Stomach smooth muscle (tissue), 2 donors: Measurements from ENCODE around the gene LRP2.

Experiments
- H3K27ac ChIP-seq: one replicate; pipeline ENCODE4 v1.7.0; 2013; ENCODE audit warnings: mild to moderate bottlenecking, low read length, inconsistent platforms
- H3K27me3 ChIP-seq, 2 donors: one replicate each; pipeline ENCODE4 v1.7.0; 2013; ENCODE audit warnings: low read length in 2 of 2; ENCODE audit not compliant: insufficient read depth in 2 of 2, control insufficient read depth in 1 of 2
- H3K36me3 ChIP-seq, 2 donors: one replicate each; pipeline ENCODE4 v1.7.0; 2013; ENCODE audit warnings: low read length in 2 of 2; ENCODE audit not compliant: control insufficient read depth in 2 of 2, insufficient read depth in 2 of 2
- H3K4me1 ChIP-seq: one replicate; pipeline ENCODE4 v1.7.0; 2013; ENCODE audit warnings: low read length; ENCODE audit not compliant: control insufficient read depth, insufficient read depth
- H3K4me3 ChIP-seq, 2 donors: one replicate each; pipeline ENCODE4 v1.7.0; 2013; ENCODE audit warnings: low read length in 2 of 2
- H3K9ac ChIP-seq, 2 donors: one replicate each; pipeline ENCODE4 v1.7.0; 2013; ENCODE audit warnings: low read length in 2 of 2, mild to moderate bottlenecking in 1 of 2
- H3K9me3 ChIP-seq, 2 donors: one replicate each; pipeline ENCODE4 v1.7.0; 2013; ENCODE audit warnings: low read length in 2 of 2; ENCODE audit not compliant: control insufficient read depth in 2 of 2
- donor health status: healthy.
- donor health status: Pancreatic carcinoma.

Gene LRP2

GRCh38 chr2:169300636-169301530, 61.5 kb downstream of the LRP2 start:
- Histone ChIP-seq H3K36me3 (no peaks in the 10 kb centered on the region), H3K4me1 (no peaks in the 10 kb centered on the region), H3K27ac (no peak overlapping the region), H3K4me3 (no peak overlapping the region), H3K9ac (no peak overlapping the region), H3K27me3 (no peaks in the 10 kb centered on the region), H3K9me3 (no peaks in the 10 kb centered on the region)

- no peaks in the 10 kb centered on the region for H3K27me3 ChIP-seq
- no peak overlapping the region for H3K27ac ChIP-seq
- no peaks in the 10 kb centered on the region for H3K36me3 ChIP-seq
These were observed 64.3 kb downstream of the LRP2 start for GRCh38 chr2:169298007-169298406.

GRCh38 chr2:169294001-169294675, 68.2 kb downstream of the LRP2 start:
- H3K9me3 ChIP-seq: no peaks in the 10 kb centered on the region
- H3K9ac ChIP-seq: no peak overlapping the region
- H3K4me3 ChIP-seq: no peak overlapping the region
- no peaks in the 10 kb centered on the region for H3K36me3 ChIP-seq
- no peaks in the 10 kb centered on the region for H3K4me1 ChIP-seq
- H3K27me3 ChIP-seq: no peaks in the 10 kb centered on the region
- no peak overlapping the region for H3K27ac ChIP-seq

More at GRCh38 chr2:169298007-169298406, 64.3 kb downstream of the LRP2 start:
- H3K9me3 ChIP-seq: no peaks in the 10 kb centered on the region
- no peak overlapping the region for H3K9ac ChIP-seq
- H3K4me3 ChIP-seq: no peak overlapping the region
- H3K4me1 ChIP-seq: no peaks in the 10 kb centered on the region

- no peaks in the 10 kb centered on the region for H3K27me3 ChIP-seq
- no peak overlapping the region for H3K9ac ChIP-seq
- no peaks in the 10 kb centered on the region for H3K4me1 ChIP-seq
- no peak overlapping the region for H3K4me3 ChIP-seq
- H3K9me3 ChIP-seq: no peaks in the 10 kb centered on the region
- H3K36me3 ChIP-seq: no peaks in the 10 kb centered on the region
- no peak overlapping the region for H3K27ac ChIP-seq
These were observed 70.8 kb downstream of the LRP2 start for GRCh38 chr2:169291517-169291916.

- Histone ChIP-seq H3K27me3 (no peaks in the 10 kb centered on the region), H3K36me3 (no peaks in the 10 kb centered on the region), H3K9me3 (no peaks in the 10 kb centered on the region), H3K9ac (no peak overlapping the region), H3K4me3 (no peak overlapping the region), H3K4me1 (no peaks in the 10 kb centered on the region), H3K27ac (no peak overlapping the region)
These were observed 71.9 kb downstream of the LRP2 start for GRCh38 chr2:169290433-169290832.

GRCh38 chr2:169287666-169288065, 74.7 kb downstream of the LRP2 start:
- Histone ChIP-seq H3K4me3 (no peak overlapping the region), H3K27me3 (no peaks in the 10 kb centered on the region), H3K36me3 (no peaks in the 10 kb centered on the region), H3K27ac (no peak overlapping the region), H3K4me1 (no peaks in the 10 kb centered on the region), H3K9ac (no peak overlapping the region), H3K9me3 (no peaks in the 10 kb centered on the region)

- no peaks in the 10 kb centered on the region for H3K36me3 ChIP-seq
- no peaks in the 10 kb centered on the region for H3K4me1 ChIP-seq
- no peak overlapping the region for H3K9ac ChIP-seq
- H3K27me3 ChIP-seq: no peaks in the 10 kb centered on the region
- no peak overlapping the region for H3K27ac ChIP-seq
- no peak overlapping the region for H3K4me3 ChIP-seq
- H3K9me3 ChIP-seq: no peaks in the 10 kb centered on the region
These were observed 75.6 kb downstream of the LRP2 start for GRCh38 chr2:169286624-169287231.

GRCh38 chr2:169285531-169286235, 76.7 kb downstream of the LRP2 start:
- Histone ChIP-seq H3K9ac (no peak overlapping the region), H3K36me3 (no peaks in the 10 kb centered on the region), H3K27ac (no peak overlapping the region), H3K4me3 (no peak overlapping the region), H3K4me1 (no peaks in the 10 kb centered on the region), H3K27me3 (no peaks in the 10 kb centered on the region), H3K9me3 (no peaks in the 10 kb centered on the region)

- H3K36me3 ChIP-seq: no peaks in the 10 kb centered on the region
- H3K27me3 ChIP-seq: no peaks in the 10 kb centered on the region
- no peaks in the 10 kb centered on the region for H3K9me3 ChIP-seq
- H3K4me1 ChIP-seq: no peaks in the 10 kb centered on the region
- H3K4me3 ChIP-seq: no peak overlapping the region
- no peak overlapping the region for H3K27ac ChIP-seq
- no peak overlapping the region for H3K9ac ChIP-seq
These were observed 81.8 kb downstream of the LRP2 start for GRCh38 chr2:169280502-169280901.

- no peaks in the 10 kb centered on the region for H3K36me3 ChIP-seq
- H3K9me3 ChIP-seq: no peaks in the 10 kb centered on the region
- no peaks in the 10 kb centered on the region for H3K4me1 ChIP-seq
- no peak overlapping the region for H3K4me3 ChIP-seq
- H3K27ac ChIP-seq: no peak overlapping the region
- H3K27me3 ChIP-seq: no peaks in the 10 kb centered on the region
- no peak overlapping the region for H3K9ac ChIP-seq
These were observed 86.5 kb downstream of the LRP2 start for GRCh38 chr2:169275696-169276444.
